GM21447 (cell line): ENCODE data around the gene MTCL3.

Experiments used
- ATAC-seq: cut with Tn5 transposase; IDR thresholded peaks from one replicate; pipeline ENCODE4 v1.9.1; 2021; ENCODE audit not compliant: unreplicated experiment

MTCL3 gene

GRCh38 chr6:127515794-127516661 lies 3.1 kb downstream of the MTCL3 start:
- peak; percentile 53 for ATAC-seq

DNA sequence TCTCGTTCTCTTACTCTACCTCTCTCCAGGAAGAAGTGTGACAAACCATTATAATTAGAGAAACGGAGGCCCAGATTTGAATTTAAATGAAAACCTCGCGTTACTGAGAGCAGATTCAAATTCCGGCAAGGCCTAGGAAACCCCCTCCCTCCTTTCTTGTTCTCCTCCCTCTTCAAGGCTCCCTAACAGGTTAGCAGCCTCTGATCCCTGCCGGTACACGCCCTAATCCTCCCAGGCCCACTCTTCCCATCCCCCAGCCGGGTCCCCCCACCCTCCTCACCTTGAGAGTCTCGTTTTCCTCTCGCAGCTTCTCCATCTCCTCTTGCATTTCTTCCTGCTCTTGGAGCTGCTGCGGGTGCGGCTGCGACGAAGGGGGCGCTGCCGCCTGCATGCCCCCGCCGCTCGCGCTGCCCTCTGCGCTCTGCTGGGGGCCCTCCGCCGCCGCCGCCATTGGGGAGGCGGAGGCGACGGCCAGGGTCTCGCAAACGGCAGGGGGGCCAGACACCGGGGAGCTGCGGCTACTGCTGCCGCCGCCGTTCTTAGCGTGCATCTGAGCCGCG lies 3.8 kb downstream of the MTCL3 start:
- ATAC-seq, result peak; percentile 17

DNA sequence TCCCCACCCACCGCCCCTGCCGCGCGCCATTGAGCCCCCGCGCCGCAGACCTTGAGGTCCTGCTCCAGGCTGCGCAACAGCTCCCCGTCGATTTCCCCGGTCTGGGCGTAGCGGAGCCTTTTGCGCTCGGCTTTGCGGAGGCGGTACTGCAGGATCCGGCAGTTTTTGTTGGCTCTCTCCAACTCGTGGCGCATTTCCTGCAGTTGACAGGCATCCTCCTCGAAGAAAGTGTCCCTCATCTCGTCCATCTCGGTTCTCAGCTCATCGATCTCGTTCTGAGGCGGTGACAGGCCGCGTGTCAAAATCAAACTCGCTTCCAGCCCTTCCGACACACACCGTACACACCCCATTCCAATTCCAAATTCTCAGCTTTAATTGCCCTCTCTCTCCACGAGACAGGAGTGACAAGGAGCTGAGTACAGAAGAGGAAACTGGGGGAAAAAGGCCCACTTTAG lies 4.3 kb downstream of the MTCL3 start:
- ATAC-seq, result no peak

DNA sequence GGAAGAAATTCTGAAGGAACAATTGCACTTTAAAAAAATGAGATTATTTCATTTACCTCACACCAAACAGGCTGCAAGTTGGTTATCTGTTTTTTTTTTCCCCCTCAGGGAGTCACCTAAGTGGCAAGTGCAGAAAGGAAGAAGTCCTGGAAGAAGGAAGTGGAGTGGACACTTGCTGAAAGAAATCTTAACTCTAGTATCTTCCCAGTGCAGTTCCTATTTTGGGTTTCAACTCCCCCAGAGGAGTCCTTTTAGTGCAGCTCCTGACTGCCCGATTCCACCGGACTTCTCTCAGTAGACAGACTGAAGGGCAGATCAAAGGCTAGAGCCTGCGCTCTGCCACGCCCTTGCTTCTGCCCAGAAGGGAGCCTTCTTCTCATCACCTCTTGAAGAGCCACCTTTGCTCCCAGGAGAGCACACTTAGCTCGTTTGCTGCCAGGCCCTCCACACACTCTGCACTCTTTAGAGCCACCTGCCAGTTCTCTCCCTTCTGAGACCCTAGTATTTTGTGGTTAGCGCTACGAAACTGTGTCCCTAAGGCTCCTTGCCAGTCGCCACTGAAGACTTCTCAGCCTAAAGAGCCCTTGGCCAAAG lies 4.9 kb downstream of the MTCL3 start:
- ATAC-seq, result no peak

- ATAC-seq, result no peak
Measured at GRCh38 chr6:127513425-127513824, 5.7 kb downstream of the MTCL3 start.

DNA sequence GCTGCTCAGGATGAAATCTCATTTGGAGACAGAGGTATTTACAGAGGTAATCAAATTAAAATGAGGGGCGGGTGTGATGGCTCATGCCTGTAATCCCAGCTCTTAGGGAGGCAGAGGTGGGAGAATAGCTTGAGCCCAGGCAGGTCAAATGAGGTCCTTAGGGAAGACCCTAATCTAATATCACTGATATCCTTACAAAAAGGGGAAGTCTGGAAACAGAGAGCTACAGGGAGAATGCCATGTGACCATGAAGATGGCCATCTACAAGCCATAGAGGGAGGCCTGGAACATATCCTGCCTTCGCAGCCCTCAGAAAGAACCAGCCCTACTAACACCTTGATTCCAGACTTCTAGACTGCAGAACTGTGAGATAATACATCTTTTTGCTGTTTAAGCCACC lies 8.3 kb downstream of the MTCL3 start:
- ATAC-seq, result no peak

DNA sequence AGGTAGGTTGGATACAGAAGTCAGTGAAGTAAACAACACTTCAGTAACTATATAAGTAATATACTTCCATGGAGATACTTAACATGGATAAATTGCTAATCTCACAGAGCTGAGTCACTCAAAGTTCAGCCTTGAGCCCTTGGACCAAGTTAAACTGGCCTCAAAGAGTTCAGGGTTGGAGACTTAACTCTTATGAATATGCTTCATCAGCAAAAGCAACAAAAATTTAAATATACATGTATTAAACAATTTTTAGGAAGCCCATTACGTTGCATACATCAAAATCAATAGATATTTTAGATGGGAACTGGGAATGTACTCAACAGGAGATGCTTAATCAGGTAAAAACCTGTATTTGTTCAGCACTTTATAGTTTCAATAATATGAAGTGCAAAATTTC lies 12.2 kb downstream of the MTCL3 start:
- no peak for ATAC-seq

DNA sequence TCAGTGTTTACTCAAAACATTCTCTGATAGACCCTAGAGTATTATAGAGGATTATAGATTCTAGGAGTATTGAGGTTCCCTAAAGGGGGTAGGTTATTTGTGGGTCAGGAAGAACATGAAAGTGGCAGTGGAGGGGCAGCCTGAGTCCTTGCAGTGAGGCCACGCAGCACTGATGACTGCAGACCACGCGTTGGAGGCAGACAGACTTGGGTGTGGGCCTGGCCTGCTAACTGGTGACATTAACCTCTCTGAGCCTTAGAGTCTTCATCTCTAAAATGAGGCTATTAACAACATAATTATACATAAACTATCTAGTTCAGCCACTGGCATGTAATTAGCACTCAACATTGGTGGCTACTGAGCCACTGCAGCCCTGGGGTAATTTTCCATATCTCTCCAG lies 16.1 kb downstream of the MTCL3 start:
- no peak for ATAC-seq

DNA sequence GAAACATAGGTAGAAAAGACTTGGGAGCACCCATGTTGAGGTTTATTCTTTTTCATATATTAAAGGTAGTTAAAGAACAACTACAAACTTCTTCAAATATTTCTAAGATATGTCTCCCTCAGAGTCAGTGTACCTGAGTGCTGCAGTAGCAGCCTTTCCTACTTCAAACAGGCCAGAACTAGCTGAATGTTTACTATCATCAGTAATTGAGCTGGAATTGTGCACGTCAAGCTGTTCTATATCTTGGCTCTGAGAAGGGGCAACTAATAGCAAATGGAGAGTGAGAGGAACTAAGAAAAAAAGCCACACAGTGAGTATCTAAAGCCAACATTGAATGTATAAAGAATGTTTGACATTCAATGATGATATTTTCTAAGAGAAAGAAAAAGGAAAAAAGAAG lies 21.7 kb downstream of the MTCL3 start:
- no peak for ATAC-seq

DNA sequence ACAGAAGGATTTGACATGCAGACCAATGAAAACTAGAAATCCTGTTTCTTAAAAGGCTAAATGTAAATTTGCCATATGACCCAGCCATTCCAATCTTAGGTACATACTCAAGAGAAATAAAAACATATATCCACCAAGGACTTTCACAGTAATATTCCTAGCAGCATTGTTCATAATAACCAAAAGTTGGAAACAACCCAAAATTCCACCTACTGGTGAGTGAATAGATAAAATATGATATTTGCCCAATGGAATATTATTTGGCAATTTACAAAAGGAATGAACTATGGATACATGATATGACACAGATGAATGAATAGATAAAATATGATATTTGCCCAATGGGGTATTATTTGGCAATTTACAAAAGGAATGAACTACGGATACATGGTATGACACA lies 22.7 kb downstream of the MTCL3 start:
- no peak for ATAC-seq

GRCh38 chr6:127494240-127494767 lies 24.8 kb downstream of the MTCL3 start:
- ATAC-seq, result no peak

GRCh38 chr6:127489248-127489647 lies 29.9 kb downstream of the MTCL3 start:
- ATAC-seq, result no peak

GRCh38 chr6:127486934-127487333 lies 32.2 kb downstream of the MTCL3 start:
- no peak for ATAC-seq

- peak; percentile 100 for ATAC-seq
Measured at GRCh38 chr6:127484212-127484863, 34.8 kb downstream of the MTCL3 start.

GRCh38 chr6:127483399-127484055 lies 35.6 kb downstream of the MTCL3 start:
- peak; percentile 16 for ATAC-seq

DNA sequence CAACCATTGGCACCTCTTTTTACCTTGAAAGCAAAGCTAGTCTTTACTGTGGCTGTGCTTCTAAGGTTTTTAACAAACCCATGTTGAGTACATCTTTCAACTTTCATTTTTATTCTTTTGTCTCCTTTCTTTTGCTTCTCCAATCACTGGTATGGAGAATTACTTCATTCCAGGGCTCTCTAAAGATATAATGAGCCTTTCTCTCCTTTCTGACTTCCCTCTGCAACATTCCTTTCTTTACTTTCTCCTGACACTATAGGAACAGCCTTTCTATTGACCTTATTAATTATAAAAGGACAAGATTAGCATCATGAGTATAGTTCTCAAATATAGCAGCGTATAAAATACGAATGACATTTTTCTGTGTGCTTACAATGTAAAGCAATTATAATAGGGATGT lies 36.8 kb downstream of the MTCL3 start:
- no peak for ATAC-seq

- no peak for ATAC-seq
Measured at GRCh38 chr6:127481628-127482027, 37.5 kb downstream of the MTCL3 start.

DNA sequence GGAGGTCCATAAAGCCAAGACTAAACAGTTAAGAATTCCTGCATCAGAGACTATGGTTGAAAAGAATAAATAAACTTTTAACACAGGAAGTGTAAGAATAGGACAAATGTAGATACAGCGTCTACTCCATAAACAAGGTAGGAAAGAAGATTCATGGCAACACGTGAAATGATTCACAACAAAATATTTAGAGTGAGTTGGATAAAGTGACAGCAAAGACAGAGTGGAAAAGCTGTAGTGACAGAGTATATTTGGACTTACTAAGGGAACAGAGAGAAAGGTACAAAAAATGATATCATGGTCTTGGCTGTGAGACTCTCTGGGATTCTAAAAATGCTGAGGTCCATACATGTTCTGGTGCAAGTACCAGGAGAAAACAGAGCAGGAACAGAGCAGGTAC lies 38.0 kb downstream of the MTCL3 start:
- ATAC-seq, result no peak

GRCh38 chr6:127477658-127478057 lies 41.5 kb downstream of the MTCL3 start:
- ATAC-seq, result no peak

DNA sequence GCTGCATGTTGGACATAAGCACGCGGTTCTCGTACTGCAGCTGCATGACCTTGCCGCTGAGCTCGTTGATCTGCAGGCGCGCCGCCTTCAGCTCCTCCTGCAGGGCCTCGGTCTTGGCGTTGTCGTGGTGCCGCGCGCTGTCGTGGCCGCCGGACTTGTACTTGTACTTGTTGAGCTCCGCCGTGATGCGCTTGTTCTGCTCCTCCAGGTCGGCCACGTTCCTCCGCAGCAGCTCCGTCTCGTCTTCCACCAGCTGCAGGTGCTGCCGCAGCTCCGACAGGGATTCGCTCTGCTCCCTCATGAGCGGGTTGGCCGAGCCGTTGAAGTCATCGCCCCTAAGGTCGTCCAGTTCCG lies 43.3 kb downstream of the MTCL3 start:
- no peak for ATAC-seq
